ENCODE data around the gene PMEL.
A peak's percentile ranks its signal among the peaks of the same experiment; 100 is the strongest.
"Not testable (repeated sequence)": the region's sequence is repeated elsewhere in the genome, so short reads cannot be mapped to it uniquely, and the experiment has no call there.

PMEL gene

GRCh38 chr12:55983232-55983842 lies 17.5 kb upstream of the PMEL start:
- DNase-seq (ENCODE audit: low read depth in 2 of 2): no peak

- DNase-seq (ENCODE audit: low read depth in 2 of 2): no peak
Observed at GRCh38 chr12:55982319-55982936, 16.6 kb upstream of the PMEL start.

- not testable (repeated sequence) for DNase-seq (ENCODE audit: low read depth in 2 of 2)
Observed at GRCh38 chr12:55981882-55982281, 16.0 kb upstream of the PMEL start.

- DNase-seq (ENCODE audit: low read depth in 2 of 2): no peak
Observed at GRCh38 chr12:55979069-55979468, 13.2 kb upstream of the PMEL start.

GRCh38 chr12:55978393-55978792 lies 12.6 kb upstream of the PMEL start:
- DNase-seq (ENCODE audit: low read depth in 2 of 2): no peak

GRCh38 chr12:55974308-55974730 lies 8.5 kb upstream of the PMEL start:
- peak in 1 of 2 donors; percentile 4 for DNase-seq (ENCODE audit: low read depth in 2 of 2)

GRCh38 chr12:55973599-55974307 lies 7.9 kb upstream of the PMEL start, which contains the start of gene RAB5B:
Gene RAB5B, plus strand, starts transcription at chr12:55974078. Its CDS starts 12,883 bp downstream, at chr12:55986961.
- peak; percentile 87 to 95 for DNase-seq (ENCODE audit: low read depth in 2 of 2)

GRCh38 chr12:55972911-55973598 lies 7.2 kb upstream of the PMEL start:
- no peak for DNase-seq (ENCODE audit: low read depth in 2 of 2)

- DNase-seq (ENCODE audit: low read depth in 2 of 2): no peak
Observed at GRCh38 chr12:55972456-55972855, 6.6 kb upstream of the PMEL start.

GRCh38 chr12:55972042-55972441 lies 6.2 kb upstream of the PMEL start:
- DNase-seq (ENCODE audit: low read depth in 2 of 2): no peak

GRCh38 chr12:55970775-55971174 lies 4.9 kb upstream of the PMEL start:
- no peak for DNase-seq (ENCODE audit: low read depth in 2 of 2)

GRCh38 chr12:55969356-55969755 lies 3.5 kb upstream of the PMEL start:
- no peak for DNase-seq (ENCODE audit: low read depth in 2 of 2)

- peak; percentile 64 to 87 for DNase-seq (ENCODE audit: low read depth in 2 of 2)
Observed at GRCh38 chr12:55966408-55967281, 803 bp upstream of the PMEL start, which contains the start of gene CDK2. Gene CDK2, plus strand, starts transcription at chr12:55966830. Its CDS starts 179 bp downstream, at chr12:55967009.

- no peak for DNase-seq (ENCODE audit: low read depth in 2 of 2)
Observed at GRCh38 chr12:55965240-55965639, 602 bp downstream of the PMEL start.

GRCh38 chr12:55963760-55964159 lies 2.1 kb downstream of the PMEL start:
- DNase-seq (ENCODE audit: low read depth in 2 of 2): no peak

GRCh38 chr12:55957106-55957859 lies 8.6 kb downstream of the PMEL start:
- no peak for DNase-seq (ENCODE audit: low read depth in 2 of 2)

- no peak for DNase-seq (ENCODE audit: low read depth in 2 of 2)
Observed at GRCh38 chr12:55955800-55956508, 9.9 kb downstream of the PMEL start.

- DNase-seq (ENCODE audit: low read depth in 2 of 2): no peak
Observed at GRCh38 chr12:55955344-55955743, 10.5 kb downstream of the PMEL start.

- DNase-seq (ENCODE audit: low read depth in 2 of 2): no peak
Observed at GRCh38 chr12:55946553-55946952, 19.3 kb downstream of the PMEL start.

Data from stimulated activated CD4-positive, alpha-beta T cell treated with anti-CD3 and anti-CD28 coated beads, Interleukin-1b, Interleukin-23, amount 100 ng/mL, for 1 hour (primary cell).